Nephron progenitor cell (in vitro differentiated cells): Measurements from ENCODE around the gene FJX1.

Source experiments
- DNase-seq: peaks from one replicate; pipeline ENCODE4 v3.0.0; 2021
- H3K27ac Mint-ChIP-seq: 2 replicates; pipeline ENCODE4 v1.8.0; 2021; ENCODE audit warnings: mild to moderate bottlenecking, moderate library complexity, mixed read lengths
- H3K27me3 Mint-ChIP-seq: 2 replicates; pipeline ENCODE4 v1.8.0; 2021; ENCODE audit warnings: mild to moderate bottlenecking, low read depth, mixed read lengths; ENCODE audit not compliant: poor library complexity
- H3K36me3 Mint-ChIP-seq: 2 replicates; pipeline ENCODE4 v1.8.0; 2021; ENCODE audit warnings: low read depth, mixed read lengths
- H3K4me1 Mint-ChIP-seq: 2 replicates; pipeline ENCODE4 v1.8.0; 2021; ENCODE audit warnings: mixed read lengths
- H3K4me3 Mint-ChIP-seq: 2 replicates; pipeline ENCODE4 v1.8.0; 2021; ENCODE audit warnings: mild to moderate bottlenecking, moderate library complexity, mixed read lengths
- H3K9me3 Mint-ChIP-seq: 2 replicates; pipeline ENCODE4 v1.8.0; 2021; ENCODE audit warnings: mild to moderate bottlenecking, moderate library complexity, mixed read lengths
- CTCF ChIP-seq: fragments of 200-600 bp; sonication (generic); IDR thresholded peaks from 2 replicates; pipeline ENCODE4 v1.5.0; 2021; ENCODE audit warnings: antibody characterized with exemption

Gene FJX1

GRCh38 chr11:35621620-35622019 is 3.4 kb downstream of the FJX1 start:
- Mint-ChIP-seq H3K27ac (no peak overlapping the region), H3K36me3 (no peaks in the 10 kb centered on the region), H3K9me3 (no peaks in the 10 kb centered on the region), H3K27me3 (peaks cover 3% of the 10 kb centered on the region), H3K4me1 (peaks cover 56% of the 10 kb centered on the region), H3K4me3 (peak overlapping the region; percentile 87)
- TF ChIP-seq CTCF = no peak
- no peak for DNase-seq

- Mint-ChIP-seq H3K27me3 (peaks cover 6% of the 10 kb centered on the region), H3K4me3 (peak overlapping the region; percentile 87), H3K36me3 (no peaks in the 10 kb centered on the region), H3K9me3 (no peaks in the 10 kb centered on the region), H3K27ac (no peak overlapping the region), H3K4me1 (peaks cover 52% of the 10 kb centered on the region)
- no peak for TF ChIP-seq CTCF
- DNase-seq = no peak
Observed at GRCh38 chr11:35622070-35622469, 3.8 kb downstream of the FJX1 start.

GRCh38 chr11:35623621-35624168 is 5.4 kb downstream of the FJX1 start:
- no peak for DNase-seq

GRCh38 chr11:35624316-35624715 is 6.1 kb downstream of the FJX1 start:
- Mint-ChIP-seq H3K4me3 (no peak overlapping the region), H3K27me3 (peaks cover 9% of the 10 kb centered on the region)
- no peak for TF ChIP-seq CTCF

More at GRCh38 chr11:35623621-35624168, 5.4 kb downstream of the FJX1 start:
- H3K27ac Mint-ChIP-seq = no peak overlapping the region
- peaks cover 6% of the 10 kb centered on the region for H3K27me3 Mint-ChIP-seq
- no peak for TF ChIP-seq CTCF
- peaks cover 44% of the 10 kb centered on the region for H3K4me1 Mint-ChIP-seq
- peaks cover 5% of the 10 kb centered on the region for H3K36me3 Mint-ChIP-seq
- peaks cover 12% of the 10 kb centered on the region for H3K9me3 Mint-ChIP-seq
- H3K4me3 Mint-ChIP-seq = no peak overlapping the region

GRCh38 chr11:35624781-35625180 is 6.5 kb downstream of the FJX1 start:
- no peak for TF ChIP-seq CTCF
- Mint-ChIP-seq H3K4me1 (peaks cover 44% of the 10 kb centered on the region), H3K27ac (no peak overlapping the region), H3K9me3 (peaks cover 14% of the 10 kb centered on the region), H3K27me3 (peaks cover 13% of the 10 kb centered on the region), H3K4me3 (no peak overlapping the region), H3K36me3 (peaks cover 5% of the 10 kb centered on the region)
- DNase-seq = no peak

More at GRCh38 chr11:35624316-35624715, 6.1 kb downstream of the FJX1 start:
- peaks cover 5% of the 10 kb centered on the region for H3K36me3 Mint-ChIP-seq
- peaks cover 14% of the 10 kb centered on the region for H3K9me3 Mint-ChIP-seq
- H3K27ac Mint-ChIP-seq = no peak overlapping the region
- peaks cover 44% of the 10 kb centered on the region for H3K4me1 Mint-ChIP-seq
- no peak for DNase-seq

GRCh38 chr11:35626501-35626900 is 8.2 kb downstream of the FJX1 start:
- Mint-ChIP-seq H3K4me3 (no peak overlapping the region), H3K27ac (peak overlapping the region; percentile 3), H3K9me3 (peaks cover 14% of the 10 kb centered on the region), H3K36me3 (peaks cover 5% of the 10 kb centered on the region), H3K27me3 (peaks cover 19% of the 10 kb centered on the region), H3K4me1 (peaks cover 33% of the 10 kb centered on the region)
- no peak for DNase-seq
- TF ChIP-seq CTCF = no peak
